ENCODE data around the gene PACSIN1. TPM values are rescaled to one million over a fixed set of nuclear protein-coding genes. Genes with fewer than 3 reads are reported as not detected.

The PACSIN1 gene
- total RNA-seq, 1 experiment from 2014 or later = 7.0 TPM

GRCh38 chr6:34536251-34536958 lies 70.5 kb downstream of the PACSIN1 start:
- Histone ChIP-seq H3K23me2 (ENCODE audit: insufficient read length, low read depth, low read length, poor library complexity, severe bottlenecking) (no peaks in the 10 kb centered on the region), H3K9ac (ENCODE audit: extremely low read depth, insufficient read length, low read length) (no peak overlapping the region), H3K4ac (ENCODE audit: low read depth, low read length) (no peak overlapping the region), H2BK5ac (ENCODE audit: insufficient read length, low read length) (no peak overlapping the region), H4K5ac (ENCODE audit: insufficient read length, low read depth, low read length) (no peak overlapping the region), H3K9me3 (ENCODE audit: control insufficient read depth, low read depth, low read length) (no peaks in the 10 kb centered on the region), H2AFZ (ENCODE audit: low read length) (no peak overlapping the region), H3K27me3 (ENCODE audit: insufficient read depth, low read length) (no peaks in the 10 kb centered on the region), H2BK12ac (ENCODE audit: insufficient read length, low read depth, low read length) (no peak overlapping the region), H2AK5ac (ENCODE audit: insufficient read length, low read length) (no peak overlapping the region), H3K79me2 (ENCODE audit: insufficient read depth, low read length) (no peaks in the 10 kb centered on the region), H2BK20ac (ENCODE audit: low read depth, low read length, poor library complexity, severe bottlenecking) (no peak overlapping the region), H3K23ac (ENCODE audit: insufficient read length, low read depth, low read length) (no peak overlapping the region), H3K79me1 (ENCODE audit: insufficient read depth, low read depth, low read length, poor library complexity, severe bottlenecking) (no peaks in the 10 kb centered on the region), H2BK120ac (ENCODE audit: low read depth, low read length, poor library complexity, severe bottlenecking) (no peak overlapping the region), H3K4me1 (ENCODE audit: insufficient read depth, low read length) (no peaks in the 10 kb centered on the region), H2BK15ac (ENCODE audit: low read depth, low read length) (no peak overlapping the region), H3K4me2 (ENCODE audit: insufficient read depth, insufficient read length, low read length) (no peak overlapping the region), H4K20me1 (ENCODE audit: control insufficient read depth, insufficient read depth, insufficient read length) (no peaks in the 10 kb centered on the region), H3K14ac (ENCODE audit: insufficient read depth, low read length) (no peak overlapping the region), H3K18ac (ENCODE audit: insufficient read length, low read depth, low read length) (no peak overlapping the region), H4K8ac (replicated peaks; ENCODE audit: insufficient read length, low read depth, low read length) (no peak overlapping the region), H4K91ac (ENCODE audit: insufficient read length, low read depth, low read length) (no peak overlapping the region), H3T11ph (ENCODE audit: low read length) (no peak overlapping the region), H3K56ac (ENCODE audit: insufficient read length, low read depth, low read length) (no peak overlapping the region), H3K27ac (ENCODE audit: insufficient read length, low read depth, low read length) (no peak overlapping the region)
- Mint-ChIP-seq H3K4me3 (no peak overlapping the region), H3K27ac (no peak overlapping the region), H3K36me3 (ENCODE audit: insufficient read depth in 1 of 3, low read depth in 3 of 3) (no peaks in the 10 kb centered on the region), H3K9me3 (no peaks in the 10 kb centered on the region), H3K27me3 (ENCODE audit: low read depth) (no peaks in the 10 kb centered on the region; the same call in 1 of the 2 replicates), H3K4me1 (peaks cover 5 to 35% of the 10 kb centered on the region in 2 experiments)
- no peak for DNase-seq
- WGBS (ENCODE audit: extremely low coverage, insufficient read length, low lambda C conversion rate) = no CpG with 5 or more reads among the region's 3 CpGs
- no peak for TF ChIP-seq CTCF (conservative IDR thresholded peaks at IDR 0.05)
